TTC549 (cell line): Measurements from ENCODE around the gene MPRIP.
"Not testable (repeated sequence)": the region's sequence is repeated elsewhere in the genome, so short reads cannot be mapped to it uniquely, and the experiment has no call there.

Experiments used
- FAIRE-seq: peaks from 2 replicates; lab custom pipeline; 2012; peaks lifted over from hg19 to GRCh38; lab: Jason Lieb, UNC

MPRIP gene, protein sequence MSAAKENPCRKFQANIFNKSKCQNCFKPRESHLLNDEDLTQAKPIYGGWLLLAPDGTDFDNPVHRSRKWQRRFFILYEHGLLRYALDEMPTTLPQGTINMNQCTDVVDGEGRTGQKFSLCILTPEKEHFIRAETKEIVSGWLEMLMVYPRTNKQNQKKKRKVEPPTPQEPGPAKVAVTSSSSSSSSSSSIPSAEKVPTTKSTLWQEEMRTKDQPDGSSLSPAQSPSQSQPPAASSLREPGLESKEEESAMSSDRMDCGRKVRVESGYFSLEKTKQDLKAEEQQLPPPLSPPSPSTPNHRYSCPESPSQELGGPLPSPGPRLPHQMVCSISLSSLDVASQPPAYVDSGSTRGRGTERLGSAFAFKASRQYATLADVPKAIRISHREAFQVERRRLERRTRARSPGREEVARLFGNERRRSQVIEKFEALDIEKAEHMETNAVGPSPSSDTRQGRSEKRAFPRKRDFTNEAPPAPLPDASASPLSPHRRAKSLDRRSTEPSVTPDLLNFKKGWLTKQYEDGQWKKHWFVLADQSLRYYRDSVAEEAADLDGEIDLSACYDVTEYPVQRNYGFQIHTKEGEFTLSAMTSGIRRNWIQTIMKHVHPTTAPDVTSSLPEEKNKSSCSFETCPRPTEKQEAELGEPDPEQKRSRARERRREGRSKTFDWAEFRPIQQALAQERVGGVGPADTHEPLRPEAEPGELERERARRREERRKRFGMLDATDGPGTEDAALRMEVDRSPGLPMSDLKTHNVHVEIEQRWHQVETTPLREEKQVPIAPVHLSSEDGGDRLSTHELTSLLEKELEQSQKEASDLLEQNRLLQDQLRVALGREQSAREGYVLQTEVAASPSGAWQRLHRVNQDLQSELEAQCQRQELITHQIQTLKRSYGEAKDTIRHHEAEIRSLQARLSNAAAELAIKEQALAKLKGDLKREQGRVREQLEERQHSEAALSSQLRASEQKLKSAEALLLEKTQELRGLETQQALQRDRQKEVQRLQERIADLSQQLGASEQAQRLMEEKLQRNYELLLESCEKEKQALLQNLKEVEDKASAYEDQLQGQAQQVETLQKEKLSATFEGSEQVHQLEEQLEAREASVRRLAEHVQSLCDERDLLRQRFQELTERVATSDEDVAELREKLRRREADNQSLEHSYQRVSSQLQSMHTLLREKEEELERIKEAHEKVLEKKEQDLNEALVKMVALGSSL (N-terminal part only)

DNA sequence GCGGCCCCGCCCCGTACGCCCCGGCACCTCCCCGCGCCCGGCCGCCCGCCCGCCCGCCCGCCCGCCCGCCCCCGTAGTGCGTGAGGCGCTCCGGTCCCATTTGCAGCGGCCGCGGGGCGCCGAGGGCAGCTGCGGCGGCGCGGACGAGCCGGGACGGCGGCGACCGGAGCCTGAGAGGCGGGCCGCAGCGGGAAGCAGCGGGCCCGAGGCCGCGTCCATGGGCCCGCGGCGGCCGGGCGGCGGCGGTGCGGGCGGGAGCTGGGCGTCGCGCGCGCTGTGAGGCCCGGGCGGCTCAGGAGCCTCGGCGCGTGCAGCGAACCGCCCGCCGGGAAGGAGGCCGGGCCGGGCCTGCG, at the start of gene MPRIP:
TSS of gene MPRIP (plus strand) at position 74 of the 353 bp plus-strand sequence. CDS start 392 bp downstream, outside the sequence.
- no peak for FAIRE-seq

DNA sequence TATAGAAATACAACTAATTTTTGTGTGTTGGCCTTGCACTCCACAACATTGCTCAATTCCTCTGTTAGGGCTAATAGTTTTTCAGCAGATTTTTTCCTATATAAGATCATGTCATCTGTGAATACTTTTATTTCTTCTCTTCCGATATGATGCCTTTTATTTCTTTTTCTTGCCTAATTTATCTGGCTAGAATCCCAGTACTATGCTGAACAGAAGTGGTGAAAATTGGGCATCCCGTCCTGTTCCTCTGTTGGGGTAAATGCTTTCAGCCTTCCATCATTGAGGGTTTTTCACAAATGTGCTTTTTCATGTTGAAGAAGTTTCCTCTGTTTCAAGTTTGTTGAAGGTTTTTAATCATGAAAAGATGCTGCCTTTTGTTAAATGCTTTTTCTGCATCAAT, 47.6 kb upstream of the MPRIP start:
- FAIRE-seq, result no peak

DNA sequence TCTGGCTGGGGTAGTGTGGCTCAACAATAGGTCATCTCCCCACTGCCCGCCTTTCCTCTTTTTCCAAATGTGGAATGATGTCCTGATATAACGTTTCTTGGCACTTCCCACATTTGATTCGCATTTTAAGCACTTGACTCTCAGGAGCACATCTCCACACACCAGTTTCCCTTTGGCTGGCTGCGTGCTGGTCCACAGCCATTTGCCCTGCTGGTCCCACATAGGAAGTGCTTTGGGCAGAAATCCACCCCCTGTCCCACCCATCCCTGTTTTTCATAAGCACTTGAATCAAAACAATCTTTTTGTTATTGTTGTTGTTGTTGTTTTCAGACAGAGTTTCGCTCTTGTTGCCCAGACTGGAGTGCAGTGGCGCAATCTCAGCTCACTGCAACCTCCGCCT, 46.3 kb upstream of the MPRIP start:
- no peak for FAIRE-seq

DNA sequence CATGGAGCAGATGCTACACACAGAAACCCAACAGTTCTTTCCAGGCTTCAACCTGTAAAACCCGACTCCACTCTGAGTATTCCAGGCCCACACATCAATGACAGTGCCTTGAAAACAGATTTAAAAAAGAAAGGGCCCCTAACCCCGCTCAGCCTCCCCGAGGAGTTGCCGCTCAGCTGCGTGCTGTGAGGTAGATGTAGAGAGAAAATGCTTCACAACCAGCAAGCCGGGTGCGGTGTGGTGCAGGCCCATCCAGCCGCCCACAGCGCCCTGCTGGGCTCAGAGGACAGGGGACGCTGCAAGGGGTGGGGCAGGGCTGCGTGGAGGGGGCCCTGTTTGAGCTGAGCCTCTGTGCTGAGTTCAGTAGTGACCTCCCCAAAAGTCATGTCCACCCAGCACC, 45.5 kb upstream of the MPRIP start:
- not testable (repeated sequence) for FAIRE-seq

DNA sequence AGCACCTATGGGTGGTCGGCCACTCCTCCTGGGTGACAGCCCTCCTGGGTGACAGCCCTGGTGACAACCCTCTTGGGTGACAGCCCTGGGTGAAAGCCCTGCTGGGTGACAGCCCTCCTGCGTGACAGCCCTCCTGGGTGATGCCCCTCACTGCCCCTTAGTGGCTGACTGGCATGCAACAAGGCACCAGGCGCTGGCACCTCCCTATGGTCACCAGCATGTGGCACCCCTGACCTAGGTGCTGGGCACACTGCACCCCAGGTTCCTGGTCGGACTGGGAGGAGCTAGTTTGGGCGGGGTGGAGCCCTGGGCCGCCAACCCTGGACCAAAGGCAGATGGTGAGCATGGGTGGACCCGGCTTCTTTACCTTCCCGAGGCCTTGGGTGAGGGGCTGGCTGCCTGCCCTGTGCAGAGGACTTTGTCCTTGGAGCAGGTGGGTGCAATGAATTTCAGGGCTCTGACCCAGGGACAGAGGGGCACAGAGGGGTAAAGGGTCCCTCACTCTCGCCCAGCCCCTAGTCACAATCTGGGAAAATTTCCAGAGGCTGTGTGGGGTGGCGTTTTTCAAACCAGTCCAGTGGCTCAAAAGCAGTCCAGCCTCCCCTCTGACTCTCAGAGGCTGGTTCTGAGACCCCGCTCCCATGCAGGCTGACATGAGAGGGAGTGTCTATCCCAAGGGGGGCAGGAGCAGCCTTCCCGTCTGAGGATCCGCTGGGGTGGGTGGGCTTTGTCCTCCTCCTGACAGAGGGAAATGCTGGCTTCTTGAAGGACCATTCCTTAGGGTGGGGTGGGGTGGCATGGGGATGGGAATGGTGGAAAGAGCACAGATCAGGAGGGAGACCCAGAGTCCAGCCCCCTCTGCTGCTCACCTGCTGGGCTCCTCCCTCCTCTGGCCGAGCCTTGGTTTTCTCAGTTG, 44.5 kb upstream of the MPRIP start:
- FAIRE-seq, result no peak

DNA sequence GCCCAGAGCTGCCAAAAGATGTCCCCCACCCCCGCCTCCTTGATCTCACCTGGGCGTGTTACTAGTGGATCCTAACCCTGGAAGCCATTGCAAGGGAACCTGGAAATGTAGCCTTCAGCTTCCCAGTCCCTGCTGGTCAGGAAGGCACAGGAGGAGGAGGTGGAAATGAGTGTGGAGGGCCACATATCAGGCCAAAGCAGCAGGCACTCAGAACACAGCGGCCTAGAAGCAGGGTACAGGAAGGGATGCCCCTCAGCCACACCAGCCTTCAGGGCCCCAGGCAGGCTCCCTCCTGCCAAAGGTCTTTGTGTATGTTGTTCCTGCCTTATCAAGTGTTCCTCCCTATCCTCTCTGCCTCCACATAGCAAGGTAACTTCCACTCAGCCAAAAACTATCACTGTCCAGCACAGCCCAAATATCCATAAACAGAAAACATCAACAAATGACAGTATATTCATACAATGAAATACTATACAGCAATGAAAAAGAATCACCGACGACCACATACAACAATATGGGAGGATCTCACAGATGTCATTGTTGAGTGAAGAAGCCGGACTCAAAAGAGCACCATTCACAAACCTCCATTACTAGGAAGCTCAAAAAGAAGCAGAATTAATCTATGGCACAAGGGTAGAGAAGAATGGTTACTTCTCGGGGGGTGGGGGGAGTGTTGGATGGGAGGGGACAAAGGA, 42.2 kb upstream of the MPRIP start:
- FAIRE-seq, result no peak

DNA sequence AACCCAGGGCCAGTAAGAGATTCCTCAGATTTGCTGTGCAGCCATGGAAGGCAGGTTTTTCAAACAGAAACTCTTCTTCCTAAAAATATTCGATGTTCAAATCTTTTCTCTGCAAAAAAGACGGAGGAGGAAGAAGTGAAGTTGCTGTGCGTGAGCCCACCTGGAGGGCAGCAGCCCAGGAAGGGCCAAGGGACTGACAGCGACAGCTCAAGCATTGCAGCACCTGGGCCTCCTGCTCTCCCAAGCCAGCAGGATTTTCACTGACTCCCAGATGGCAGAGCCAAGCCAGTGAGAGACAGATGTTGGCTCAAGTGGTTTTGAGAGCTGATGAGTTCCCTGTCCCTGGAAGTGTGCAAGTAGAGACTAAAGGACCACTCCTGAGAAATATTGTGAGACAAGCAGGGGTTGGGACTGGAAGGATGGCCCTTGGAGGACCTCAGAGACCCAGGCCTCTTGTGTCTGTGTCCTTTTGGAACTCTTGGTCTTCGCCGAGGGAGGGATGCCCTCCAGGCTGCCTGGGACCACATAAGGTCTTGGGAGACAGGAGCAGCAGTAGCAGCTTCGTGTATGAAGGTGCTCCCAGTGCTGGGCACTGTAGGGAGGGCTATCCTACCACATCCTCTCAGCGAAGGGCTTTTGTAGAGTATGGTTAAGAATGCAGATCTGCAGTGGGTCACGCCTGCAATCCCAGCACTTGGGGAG, 41.0 kb upstream of the MPRIP start:
- FAIRE-seq, result no peak

DNA sequence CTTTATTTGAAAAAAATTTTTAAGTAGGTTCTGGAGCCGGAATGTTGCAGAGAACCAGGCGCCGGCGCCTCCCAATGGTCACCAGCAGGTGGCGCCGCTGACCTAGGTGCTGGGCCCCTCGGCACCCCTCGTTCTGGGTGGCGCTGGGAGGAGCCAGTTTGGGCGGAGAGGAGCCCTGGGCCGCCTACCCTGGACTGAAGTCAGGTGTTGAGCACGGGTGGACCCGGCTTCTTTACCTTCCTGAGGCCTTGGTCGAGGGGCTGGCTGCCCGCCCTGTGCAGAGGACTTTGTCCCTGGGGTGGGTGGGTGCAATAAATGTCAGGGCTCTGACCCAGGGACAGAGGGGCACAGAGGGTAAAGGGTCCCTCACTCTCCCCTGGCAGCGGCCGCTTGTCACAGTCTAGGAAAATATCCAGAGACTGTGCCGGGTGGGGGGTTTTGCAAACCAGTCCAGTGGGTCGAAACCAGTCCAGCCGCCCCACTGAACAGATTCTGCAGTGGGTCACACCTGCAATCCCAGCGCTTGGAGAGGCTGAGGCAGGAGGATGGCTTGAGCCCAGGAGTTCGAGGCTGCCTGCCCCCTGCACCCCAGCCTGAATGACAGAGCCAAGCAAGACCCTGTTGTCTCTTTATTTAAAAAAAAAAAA, 40.3 kb upstream of the MPRIP start:
- FAIRE-seq, result no peak

DNA sequence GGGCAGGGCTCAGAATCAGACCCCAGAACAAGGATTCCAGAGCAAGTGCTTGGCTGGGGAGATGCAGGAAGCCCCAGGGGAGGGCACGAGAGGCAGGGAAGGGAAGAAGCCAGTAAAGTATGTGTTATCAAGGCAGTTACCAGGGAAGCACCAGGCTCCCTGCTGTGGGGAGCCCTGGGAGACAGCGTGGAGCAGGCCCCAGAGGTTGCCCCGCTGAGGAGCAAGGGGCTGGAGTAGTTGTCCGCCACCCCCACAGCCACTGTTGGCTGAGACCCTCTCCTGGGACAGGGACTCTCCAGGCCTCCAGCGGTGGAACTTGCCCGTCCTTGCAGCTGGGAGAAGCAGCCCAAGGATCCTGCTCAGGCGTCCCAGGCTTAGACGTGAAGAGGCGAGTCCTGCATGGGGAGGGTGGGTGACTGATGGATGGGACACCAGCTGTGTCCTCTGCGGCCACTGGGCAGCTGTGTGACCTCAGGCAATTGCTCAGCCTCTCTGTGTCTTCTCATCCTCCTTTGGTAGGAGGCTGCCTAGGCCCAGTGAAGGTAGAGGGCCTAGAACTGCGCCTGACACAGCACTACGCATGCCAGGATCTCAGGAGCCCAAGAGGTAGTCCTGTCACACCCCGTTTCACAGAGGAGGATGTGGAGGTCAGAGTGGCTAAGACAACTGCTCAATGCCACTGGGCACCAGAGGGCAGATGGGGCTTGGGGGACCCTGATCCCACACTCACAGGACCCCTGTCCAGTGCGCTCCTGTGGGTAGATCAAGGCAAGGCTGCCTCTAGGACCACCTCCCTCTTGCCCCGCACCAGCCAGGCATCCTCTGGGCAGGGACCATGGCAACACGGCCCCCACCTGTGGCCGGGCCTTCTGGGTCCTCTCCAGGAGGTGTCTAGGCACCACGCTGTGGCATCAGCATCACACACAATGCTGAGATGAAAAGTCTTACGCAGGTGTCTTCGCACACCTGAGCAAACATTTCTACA, 39.2 kb upstream of the MPRIP start:
- not testable (repeated sequence) for FAIRE-seq

DNA sequence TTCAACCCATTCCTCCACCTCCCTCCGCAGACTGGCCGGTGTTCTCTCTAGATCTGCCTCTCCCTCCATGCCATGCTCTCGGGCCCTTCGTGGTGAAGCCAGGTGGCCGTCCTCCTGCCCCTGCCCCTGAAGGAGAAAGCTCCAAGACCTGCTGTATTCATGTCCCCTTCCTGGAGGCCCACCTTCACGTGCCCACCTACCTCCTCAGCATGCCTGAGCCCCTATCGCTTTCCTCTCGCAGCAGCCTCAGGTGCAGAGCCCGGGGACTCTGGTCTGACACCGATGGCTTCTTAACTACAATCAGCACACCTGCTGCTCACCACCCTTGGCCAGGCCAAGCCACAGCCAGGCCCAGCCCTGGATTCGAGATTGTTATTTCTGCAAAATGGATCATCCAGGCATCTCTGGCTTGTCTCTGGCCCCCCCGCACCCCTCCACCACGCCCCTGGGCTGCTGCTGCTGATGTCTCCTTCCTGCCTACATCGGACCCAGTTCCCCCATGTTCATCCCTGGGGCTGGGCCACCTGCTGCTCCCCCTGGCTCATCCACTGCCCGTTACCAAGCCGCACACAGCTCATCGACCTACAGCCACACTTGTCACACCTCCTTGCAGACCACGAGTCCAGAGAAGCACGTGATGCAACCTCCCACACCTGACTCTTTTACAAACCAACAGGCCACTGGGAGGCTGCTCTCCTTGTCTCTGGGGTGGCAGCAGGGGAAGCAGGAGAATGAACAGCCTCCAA, 37.8 kb upstream of the MPRIP start:
- FAIRE-seq, result no peak

DNA sequence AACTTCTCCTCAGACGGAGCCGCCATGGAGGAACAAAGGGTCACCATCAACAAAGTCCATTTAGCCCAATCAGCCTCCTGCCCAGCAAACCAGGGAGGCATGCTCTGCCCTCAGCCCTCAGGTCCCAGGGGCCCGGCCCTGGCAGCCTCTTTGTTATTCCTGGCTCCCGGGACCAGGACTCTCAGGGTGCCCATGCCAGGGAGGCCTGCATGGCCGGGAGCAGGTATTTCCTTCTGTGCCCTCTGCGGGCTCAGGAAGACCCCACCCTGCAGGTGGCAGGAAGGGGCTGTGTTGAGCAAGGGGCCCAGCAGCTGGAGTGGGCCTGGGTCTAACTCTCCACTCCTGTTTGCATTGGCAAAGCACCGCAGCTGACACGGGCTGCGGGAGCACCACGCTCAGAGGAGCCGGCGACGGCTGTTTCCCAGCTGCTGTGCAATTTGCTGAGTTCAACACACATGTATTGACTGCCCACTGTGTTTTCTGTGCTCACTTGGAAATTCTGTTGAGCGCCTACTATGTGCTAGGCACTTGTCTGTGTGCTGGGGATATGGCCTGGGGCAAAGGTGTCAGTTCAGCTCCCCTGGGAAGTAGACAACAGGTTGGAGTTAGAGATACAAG, 37.2 kb upstream of the MPRIP start:
- FAIRE-seq, result not testable (repeated sequence)

DNA sequence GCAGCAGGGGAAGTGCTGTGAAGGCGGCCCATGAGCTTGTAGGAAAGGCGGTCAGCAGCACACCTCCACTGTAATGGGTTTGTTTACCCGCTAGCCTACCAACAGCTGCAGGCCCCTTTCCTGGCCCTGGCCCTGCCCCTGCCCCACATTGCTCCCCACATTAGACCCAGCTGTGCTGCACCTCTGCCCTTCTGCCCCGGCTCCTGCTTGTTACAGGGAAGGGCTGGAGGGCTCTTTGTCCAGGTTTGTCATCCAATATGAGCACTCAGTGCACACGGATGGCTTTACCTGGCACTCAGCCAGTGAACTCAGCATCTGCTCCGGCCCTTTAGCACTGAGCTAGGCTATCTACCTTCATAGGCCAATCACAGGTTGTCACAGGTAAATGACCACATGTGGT, 34.4 kb upstream of the MPRIP start:
- not testable (repeated sequence) for FAIRE-seq

DNA sequence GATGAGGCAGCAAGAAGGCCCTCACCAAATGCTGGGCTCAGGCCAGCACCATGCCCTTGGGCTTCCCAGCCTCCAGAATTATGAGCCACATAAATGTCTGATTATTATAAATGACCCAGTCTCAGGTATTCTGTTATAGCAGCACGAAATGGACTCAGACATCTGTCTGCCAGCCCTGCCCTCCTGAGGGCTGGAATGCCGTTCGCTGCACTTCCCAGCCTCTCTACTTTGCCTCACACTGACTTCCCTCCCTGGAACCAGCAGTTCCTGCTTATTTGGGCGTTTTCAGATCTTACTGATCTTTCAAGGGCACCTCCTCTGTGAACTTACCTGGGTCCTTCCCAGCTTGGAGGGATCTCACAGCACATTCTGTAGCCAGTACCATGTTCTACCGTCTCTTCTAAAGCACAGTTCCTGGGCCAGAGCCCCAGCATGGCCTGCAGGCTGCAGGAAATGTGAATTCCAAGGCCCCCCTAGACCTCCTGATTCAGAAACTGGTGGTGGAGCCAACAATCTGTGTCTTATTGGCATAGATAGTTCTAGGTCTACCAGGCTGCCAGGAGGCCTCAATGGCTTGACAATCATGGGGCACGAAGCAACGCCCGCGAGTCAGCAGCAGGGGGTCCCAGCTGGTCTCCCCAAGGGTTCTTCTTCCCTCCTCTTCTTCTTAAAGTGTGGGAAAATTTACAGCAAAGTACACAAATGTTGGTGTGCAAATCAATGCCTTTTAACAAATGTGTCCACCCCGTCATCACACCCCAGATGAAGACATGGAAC, 33.4 kb upstream of the MPRIP start:
- not testable (repeated sequence) for FAIRE-seq

DNA sequence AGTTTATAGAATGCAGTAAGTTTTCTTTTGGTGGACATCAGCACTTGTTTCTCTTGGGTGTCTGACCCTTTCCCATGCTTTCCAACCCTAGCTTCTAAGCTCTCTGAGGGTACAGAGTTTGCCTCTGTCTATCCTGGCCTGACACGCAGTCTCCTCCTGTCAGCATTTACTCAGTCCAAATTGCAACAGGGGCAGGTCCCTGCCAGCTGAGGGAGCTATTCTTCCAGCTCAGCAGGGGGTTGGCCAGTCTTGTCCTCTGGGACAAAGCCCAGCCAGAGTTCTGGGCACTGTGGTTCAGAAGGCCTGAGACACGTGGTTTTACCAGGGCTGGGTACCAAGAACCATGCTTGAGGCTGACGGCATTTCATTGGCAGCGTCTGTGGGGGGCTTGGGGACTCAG, 32.3 kb upstream of the MPRIP start:
- not testable (repeated sequence) for FAIRE-seq

DNA sequence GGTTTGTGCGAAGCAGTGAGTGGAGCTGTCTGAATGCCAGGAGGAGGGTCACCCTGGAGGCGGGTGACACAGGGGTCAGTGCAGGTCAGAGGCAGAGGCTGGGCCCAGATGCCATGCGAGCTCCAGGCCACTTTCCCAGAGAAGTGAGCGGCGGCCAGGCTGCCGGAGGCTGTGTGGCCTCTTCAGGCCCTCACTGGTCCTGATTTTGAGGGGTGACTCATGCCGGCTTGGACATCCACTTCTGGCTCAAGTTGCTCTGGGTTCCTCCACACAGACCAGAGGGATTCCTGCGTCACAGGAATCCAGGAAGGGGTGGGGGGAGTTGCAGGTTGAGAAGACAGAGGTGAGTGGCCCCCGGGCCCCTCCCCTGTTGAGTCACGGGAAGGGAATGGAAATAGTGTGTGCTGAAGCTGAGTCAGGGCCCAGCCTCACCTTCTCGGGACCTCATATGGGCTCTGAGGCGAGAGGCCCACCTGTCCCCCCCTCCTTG, 31.7 kb upstream of the MPRIP start:
- FAIRE-seq, result not testable (repeated sequence)
